ENCODE results near the gene SYCP1. TPM values are rescaled to one million over a fixed set of nuclear protein-coding genes. Genes with fewer than 3 reads are reported as not detected.

Gene SYCP1
- total and polyA plus RNA-seq, 2 of the 8 experiments (the other 6 are each of a cell fraction or from before 2014, with no cell fraction given): 0.11 to 0.26 TPM

DNA sequence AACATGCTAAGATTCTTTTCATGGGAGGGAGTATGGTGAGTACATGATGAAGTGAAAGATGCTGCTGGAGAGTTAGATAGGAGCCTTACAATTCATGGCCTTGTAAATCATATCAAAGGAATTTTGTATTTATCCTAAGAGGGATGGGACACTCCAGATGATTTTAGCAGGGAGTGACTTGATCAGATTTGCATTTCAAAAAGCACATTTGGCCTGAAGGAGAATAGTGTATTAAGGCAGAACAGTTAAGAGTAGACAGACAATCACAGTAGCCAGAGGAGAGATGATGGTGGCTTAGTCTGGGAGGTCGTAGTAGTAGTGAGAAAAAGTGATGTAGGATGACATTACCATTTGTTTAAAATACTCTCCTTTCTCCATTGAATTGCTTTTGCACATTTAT is 48.8 kb downstream of the SYCP1 start (continued):
- no peak for TF ChIP-seq CHD7 (IDR thresholded peaks at IDR 0.05; ENCODE audit: insufficient replicate concordance, low read length)
- TF ChIP-seq MAFK (IDR thresholded peaks at IDR 0.05; ENCODE audit: low read depth, low read length): no peak
- TF ChIP-seq E2F6 (IDR thresholded peaks at IDR 0.05): no peak
- TF ChIP-seq TEAD4 (IDR thresholded peaks at IDR 0.05; ENCODE audit: low read depth, low read length): no peak
- no peak for TF ChIP-seq GABPA (IDR thresholded peaks at IDR 0.05; ENCODE audit: borderline replicate concordance, insufficient read depth, low read length)
- no peak for TF ChIP-seq SP4 (IDR thresholded peaks at IDR 0.05; ENCODE audit: low read length)
- no peak for TF ChIP-seq EGR1 (IDR thresholded peaks at IDR 0.05; ENCODE audit: borderline replicate concordance, low read depth, low read length)
- no peak for TF ChIP-seq KDM1A (IDR thresholded peaks at IDR 0.05; ENCODE audit: borderline replicate concordance, low read length)
- TF ChIP-seq SUZ12 (IDR thresholded peaks at IDR 0.05; ENCODE audit: low read length): no peak
- no peak for TF ChIP-seq POU5F1 (IDR thresholded peaks at IDR 0.05; ENCODE audit: low read depth, low read length)
